Neuron (in vitro differentiated cells): ENCODE measurements around the gene WFDC5.

Experiments
- H2AFZ ChIP-seq: one replicate; pipeline ENCODE4 v1.6.1; 2013; ENCODE audit warnings: low read depth, mild to moderate bottlenecking, inconsistent platforms, low read length, moderate library complexity
- H3K27me3 ChIP-seq: one replicate; pipeline ENCODE4 v1.6.1; 2013; ENCODE audit warnings: low read length; ENCODE audit not compliant: insufficient read depth
- H3K36me3 ChIP-seq: one replicate; pipeline ENCODE4 v1.6.1; 2013; ENCODE audit warnings: low read length; ENCODE audit not compliant: insufficient read depth
- H3K4me1 ChIP-seq: one replicate; pipeline ENCODE4 v1.6.1; 2013; ENCODE audit warnings: low read length; ENCODE audit not compliant: insufficient read depth
- H3K4me3 ChIP-seq: 2 replicates; pipeline ENCODE4 v1.5.1; 2013; ENCODE audit warnings: mild to moderate bottlenecking, low read length, moderate library complexity
- H3K9me3 ChIP-seq: one replicate; pipeline ENCODE4 v1.6.1; 2013; ENCODE audit warnings: low read length

Gene WFDC5

DNA sequence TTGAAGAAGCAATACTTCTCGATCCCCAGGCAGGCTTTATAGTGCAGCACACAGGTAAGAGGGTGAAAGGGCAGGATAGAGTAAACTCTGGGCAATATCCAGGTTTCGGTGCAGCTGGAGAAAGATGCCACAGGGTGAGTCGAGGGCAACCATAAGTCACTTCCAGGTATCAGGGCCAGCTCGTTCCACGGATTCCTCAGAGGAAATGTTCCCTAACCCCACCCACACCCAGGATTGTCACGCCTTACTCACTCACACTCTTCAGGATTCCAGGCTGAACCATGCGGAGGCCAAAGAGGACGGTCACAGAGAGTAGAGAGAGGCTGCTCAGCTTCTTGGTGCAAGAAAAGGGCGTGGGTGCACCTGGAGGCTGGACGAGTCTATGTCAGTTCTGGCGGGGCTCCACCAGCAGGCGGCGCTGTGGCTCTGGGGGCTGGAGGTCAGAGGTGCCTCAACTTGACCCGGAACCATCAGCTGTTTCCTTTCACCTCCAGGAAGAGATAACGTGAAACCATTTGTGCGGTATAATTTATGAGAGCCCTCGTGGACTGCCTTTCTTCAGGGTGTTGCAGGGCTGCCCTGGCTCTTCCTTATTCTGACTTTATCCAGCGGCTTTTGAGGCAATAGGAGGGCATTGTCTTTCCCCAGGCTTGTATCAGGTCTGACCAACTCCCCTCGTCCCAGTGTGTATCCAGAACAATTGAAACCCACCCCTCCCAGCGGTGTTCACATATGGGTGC is 23.8 kb upstream of the WFDC5 start:
- no peaks in the 10 kb centered on the region for H3K4me1 ChIP-seq
- no peaks in the 10 kb centered on the region for H3K9me3 ChIP-seq
- no peaks in the 10 kb centered on the region for H3K36me3 ChIP-seq
- no peak overlapping the region for H3K4me3 ChIP-seq
- H2AFZ ChIP-seq = no peak overlapping the region
- H3K27me3 ChIP-seq = peaks cover 3% of the 10 kb centered on the region

DNA sequence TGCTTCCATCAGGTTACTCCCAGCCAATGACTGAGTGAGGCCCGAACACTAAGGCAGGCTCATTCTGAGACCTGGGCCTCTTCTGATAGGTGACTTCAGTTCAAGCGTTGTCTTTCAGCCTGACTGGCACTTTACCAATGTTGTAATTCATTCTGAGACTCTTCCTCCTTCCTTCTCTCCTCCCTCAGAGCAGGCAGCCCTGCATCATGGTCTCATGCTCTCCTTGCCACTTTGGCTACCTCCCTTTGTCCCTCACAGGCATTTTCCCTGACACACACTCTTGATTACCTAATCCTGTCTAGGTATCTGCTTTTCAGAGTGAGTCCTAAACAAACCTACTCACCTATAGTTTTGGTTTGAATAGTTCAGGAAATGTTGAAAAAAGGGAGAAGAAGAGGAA is 21.9 kb upstream of the WFDC5 start:
- H3K27me3 ChIP-seq = no peaks in the 10 kb centered on the region
- H3K4me3 ChIP-seq = no peak overlapping the region
- H3K36me3 ChIP-seq = no peaks in the 10 kb centered on the region
- H3K4me1 ChIP-seq = no peaks in the 10 kb centered on the region
- no peak overlapping the region for H2AFZ ChIP-seq
- H3K9me3 ChIP-seq = no peaks in the 10 kb centered on the region

DNA sequence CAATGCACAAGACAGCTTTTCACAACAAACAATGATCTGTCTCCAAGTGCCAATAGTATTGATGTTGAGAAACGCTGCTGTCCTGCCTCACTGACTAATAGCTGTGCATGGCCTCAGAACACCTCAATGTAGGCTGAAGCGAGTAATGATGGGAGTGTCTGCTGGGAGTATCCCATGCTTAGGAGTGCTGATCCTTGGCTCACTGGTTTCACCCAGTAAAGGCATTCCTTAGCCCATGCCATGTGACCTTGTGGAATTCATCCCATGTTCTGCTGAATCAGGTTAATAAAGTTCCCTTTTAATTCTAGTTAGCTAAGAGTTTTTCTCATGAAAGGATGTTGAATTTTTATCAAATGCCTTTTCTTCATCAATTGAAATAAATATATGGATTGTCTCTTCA is 13.1 kb upstream of the WFDC5 start:
- Histone ChIP-seq H3K36me3 (no peaks in the 10 kb centered on the region), H2AFZ (no peak overlapping the region), H3K4me3 (no peak overlapping the region), H3K4me1 (no peaks in the 10 kb centered on the region), H3K9me3 (no peaks in the 10 kb centered on the region), H3K27me3 (no peaks in the 10 kb centered on the region)

DNA sequence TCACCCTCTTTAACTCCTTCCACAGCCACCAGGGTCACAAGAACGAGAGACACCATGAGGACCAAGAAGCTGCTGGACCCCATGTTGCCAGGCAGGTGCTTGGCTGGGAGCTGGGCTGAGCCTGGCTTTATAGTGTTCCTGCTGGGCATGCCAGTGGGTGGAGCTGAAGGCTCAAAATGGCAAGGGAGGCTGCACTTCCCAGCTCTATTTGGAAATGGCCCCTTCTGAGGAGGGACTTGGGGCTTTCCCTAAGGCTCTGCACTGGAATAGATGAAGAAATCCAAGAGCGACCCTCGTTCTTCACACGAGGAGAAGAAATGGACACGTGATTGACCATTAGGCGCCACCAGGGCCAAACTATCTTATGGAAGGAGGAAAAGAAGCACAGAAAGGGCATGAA is 9.4 kb upstream of the WFDC5 start, which contains the start of gene WFDC12:
TSS of gene WFDC12 (minus strand) at position 101 of the 400 bp plus-strand sequence. CDS start at position 83, 18 bp downstream.
- H3K4me1 ChIP-seq = no peaks in the 10 kb centered on the region

DNA sequence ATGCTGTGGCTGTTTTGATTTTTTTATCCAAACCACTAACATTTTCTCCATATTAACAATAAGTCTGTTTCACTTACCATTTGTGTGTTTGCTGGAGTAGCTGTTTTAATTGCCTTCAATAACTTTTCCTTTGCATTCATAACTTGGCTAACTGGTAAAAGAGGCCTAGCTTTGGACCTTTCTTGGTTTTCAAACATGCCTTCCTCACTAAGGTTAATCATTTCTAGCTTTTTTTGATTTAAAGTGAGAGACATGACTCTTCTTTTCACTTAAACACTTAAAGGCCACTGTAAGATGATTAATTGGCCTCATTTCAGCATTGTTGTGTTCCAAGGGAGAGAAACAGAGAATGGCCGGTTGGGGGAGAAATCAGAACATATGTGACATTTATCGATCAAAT is 6.4 kb upstream of the WFDC5 start:
- no peak overlapping the region for H3K4me3 ChIP-seq
- no peak overlapping the region for H2AFZ ChIP-seq
- H3K36me3 ChIP-seq = no peaks in the 10 kb centered on the region
- H3K9me3 ChIP-seq = no peaks in the 10 kb centered on the region
- H3K4me1 ChIP-seq = no peaks in the 10 kb centered on the region
- peaks cover 2% of the 10 kb centered on the region for H3K27me3 ChIP-seq

More for the DNA sequence above, 9.4 kb upstream of the WFDC5 start, which contains the start of gene WFDC12:
- peaks cover 2% of the 10 kb centered on the region for H3K27me3 ChIP-seq
- H3K36me3 ChIP-seq = no peaks in the 10 kb centered on the region
- no peak within 1 kb of the TSS for H3K4me3 ChIP-seq
- H3K9me3 ChIP-seq = no peaks in the 10 kb centered on the region
- H2AFZ ChIP-seq = no peak within 1 kb of the TSS

DNA sequence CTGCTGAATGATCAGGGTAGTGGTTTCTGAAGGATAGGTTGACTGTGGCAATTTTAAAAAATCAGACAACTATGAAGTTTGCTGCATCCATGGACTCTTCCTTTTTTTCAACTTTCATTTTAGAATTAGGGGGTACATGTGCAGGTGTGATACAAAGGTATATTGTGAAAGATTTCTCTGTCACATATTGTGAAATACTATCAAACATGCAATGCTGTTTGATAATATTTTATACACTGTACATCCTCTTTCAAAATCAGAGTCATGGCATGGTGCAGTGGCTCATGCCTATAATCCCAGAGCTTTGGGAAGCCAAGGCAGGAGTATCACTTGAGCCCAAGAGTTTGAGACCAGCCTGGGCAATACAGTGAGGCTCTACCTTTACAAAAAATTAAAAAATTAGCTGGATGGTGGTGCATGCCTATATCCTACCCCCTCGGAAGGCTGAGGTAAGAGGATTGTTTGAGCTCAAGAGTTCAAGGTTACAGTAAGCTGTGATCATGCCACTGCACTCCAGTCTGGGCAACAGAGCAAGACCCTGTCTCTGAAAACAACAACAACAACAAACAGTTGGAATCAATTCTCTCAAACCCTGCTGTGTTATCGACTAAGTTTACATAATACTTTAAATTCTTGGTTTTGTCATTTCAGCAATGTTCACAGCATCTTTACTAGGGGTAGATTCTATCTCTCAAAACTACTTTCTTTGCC is 4.7 kb upstream of the WFDC5 start:
- Histone ChIP-seq H3K36me3 (no peaks in the 10 kb centered on the region), H2AFZ (no peak overlapping the region), H3K4me3 (no peak overlapping the region), H3K27me3 (peaks cover 7% of the 10 kb centered on the region), H3K4me1 (no peaks in the 10 kb centered on the region), H3K9me3 (no peaks in the 10 kb centered on the region)

DNA sequence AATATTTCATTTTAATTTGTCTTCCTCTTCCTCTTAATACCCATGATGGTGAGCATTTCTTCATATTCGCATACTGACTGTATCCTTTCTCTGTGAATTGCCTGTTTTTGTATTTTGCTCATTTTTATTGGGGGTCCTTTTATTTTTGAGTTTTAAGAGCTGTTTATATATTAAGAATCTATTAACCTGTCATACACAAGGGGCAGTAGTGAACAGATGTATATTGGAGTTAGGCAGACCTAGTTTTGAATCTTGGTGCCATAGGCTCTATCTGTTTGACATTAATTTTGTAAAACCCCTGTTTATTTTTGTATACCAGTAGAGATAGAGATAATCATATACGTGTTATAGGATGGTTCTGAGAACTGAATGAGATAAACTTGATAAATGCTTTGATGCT is 3.1 kb upstream of the WFDC5 start:
- H2AFZ ChIP-seq = no peak overlapping the region

DNA sequence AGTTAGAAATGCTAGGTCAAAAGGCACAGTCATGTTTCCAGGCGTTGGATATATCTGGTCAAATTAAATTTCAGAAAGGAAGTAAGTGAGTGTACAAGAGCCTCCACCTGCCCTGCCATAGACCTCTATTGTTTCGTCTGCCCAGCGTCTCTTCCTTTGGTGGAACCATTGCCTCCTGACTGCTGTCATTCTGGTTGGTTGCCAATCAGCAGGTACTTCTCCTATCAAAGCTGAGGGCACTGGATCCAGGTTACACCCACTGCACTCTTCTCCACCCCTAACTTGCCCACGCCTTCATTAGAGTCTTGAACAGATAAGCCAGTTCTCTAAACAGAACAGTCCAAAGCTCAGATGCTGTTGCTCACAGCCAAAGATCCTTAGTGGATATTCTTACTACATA is 2.6 kb upstream of the WFDC5 start:
- Histone ChIP-seq H3K4me1 (no peaks in the 10 kb centered on the region), H3K27me3 (peaks cover 7% of the 10 kb centered on the region), H3K9me3 (no peaks in the 10 kb centered on the region), H3K36me3 (no peaks in the 10 kb centered on the region), H3K4me3 (no peak overlapping the region), H2AFZ (no peak overlapping the region)

More for the DNA sequence above, 3.1 kb upstream of the WFDC5 start:
- H3K36me3 ChIP-seq = no peaks in the 10 kb centered on the region
- no peak overlapping the region for H3K4me3 ChIP-seq
- no peaks in the 10 kb centered on the region for H3K9me3 ChIP-seq
- H3K4me1 ChIP-seq = no peaks in the 10 kb centered on the region
- H3K27me3 ChIP-seq = peaks cover 7% of the 10 kb centered on the region

DNA sequence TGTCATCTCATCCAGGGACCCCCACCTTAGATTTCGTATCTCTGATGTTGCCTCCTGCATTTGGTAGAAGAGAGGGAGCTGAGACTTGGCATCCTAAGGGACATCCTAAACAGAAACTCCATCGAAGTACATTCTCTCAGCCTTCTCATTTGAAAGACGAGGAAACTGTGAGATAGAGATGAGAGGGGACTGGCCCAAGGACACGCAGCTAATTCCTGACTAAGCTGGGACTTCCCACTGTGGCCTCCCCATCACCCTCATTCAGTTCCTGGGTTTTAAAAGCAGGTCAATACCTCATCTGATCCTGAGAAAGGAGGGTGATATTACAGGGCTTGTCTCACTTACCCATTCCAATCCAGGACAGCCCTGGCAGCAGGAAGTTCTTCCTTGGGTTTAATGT is 855 bp upstream of the WFDC5 start:
- H3K4me1 ChIP-seq = no peaks in the 10 kb centered on the region
- no peak overlapping the region for H2AFZ ChIP-seq

DNA sequence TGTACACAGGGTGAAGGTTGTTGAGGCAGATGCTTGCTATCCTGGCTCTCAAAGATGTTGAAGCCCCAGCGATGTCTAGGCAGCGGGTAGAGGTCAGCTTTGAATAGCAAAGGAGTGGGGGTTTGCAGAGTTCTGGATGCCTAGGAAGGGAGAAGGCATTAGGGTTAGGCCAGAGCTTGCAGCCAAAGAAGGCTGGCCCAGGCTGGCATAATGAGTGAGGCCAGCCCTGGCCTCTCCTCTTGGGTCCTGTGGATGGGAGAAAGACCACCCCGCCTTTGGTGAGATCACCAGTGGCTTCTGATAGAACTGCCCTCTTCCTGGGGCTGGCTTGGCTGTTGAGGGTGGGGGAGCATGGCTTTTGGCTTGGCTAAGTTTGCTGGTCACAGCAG is 406 bp upstream of the WFDC5 start:
- Histone ChIP-seq H2AFZ (no peak overlapping the region), H3K9me3 (no peaks in the 10 kb centered on the region), H3K36me3 (no peaks in the 10 kb centered on the region), H3K4me3 (no peak overlapping the region), H3K4me1 (no peaks in the 10 kb centered on the region), H3K27me3 (peaks cover 7% of the 10 kb centered on the region)

More for the DNA sequence above, 855 bp upstream of the WFDC5 start:
- Histone ChIP-seq H3K4me3 (no peak overlapping the region), H3K27me3 (peaks cover 5% of the 10 kb centered on the region), H3K9me3 (no peaks in the 10 kb centered on the region), H3K36me3 (no peaks in the 10 kb centered on the region)

DNA sequence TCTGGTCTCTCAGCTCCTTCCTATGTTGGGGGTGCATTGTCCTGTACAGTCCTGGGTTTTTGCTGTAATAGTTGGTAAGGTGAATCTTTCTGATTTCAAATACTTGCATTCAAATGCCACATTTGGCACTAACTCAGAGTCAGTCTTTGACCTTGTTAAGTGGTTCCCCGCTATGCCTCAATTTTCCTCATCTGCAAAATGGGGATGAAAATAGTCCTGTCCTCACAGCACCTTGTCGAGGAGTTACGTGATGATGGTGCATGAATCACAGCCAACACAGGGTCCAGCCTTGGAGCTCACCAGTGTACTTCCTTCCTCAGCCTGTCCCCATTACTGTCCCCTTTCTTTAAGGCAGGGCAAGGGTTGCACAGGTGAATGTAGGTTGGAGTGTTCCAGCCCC is 1.1 kb downstream of the WFDC5 start:
- H3K27me3 ChIP-seq = peaks cover 13% of the 10 kb centered on the region
- H3K4me1 ChIP-seq = no peaks in the 10 kb centered on the region
- no peaks in the 10 kb centered on the region for H3K36me3 ChIP-seq
- H2AFZ ChIP-seq = no peak overlapping the region
- no peaks in the 10 kb centered on the region for H3K9me3 ChIP-seq
- H3K4me3 ChIP-seq = no peak overlapping the region

DNA sequence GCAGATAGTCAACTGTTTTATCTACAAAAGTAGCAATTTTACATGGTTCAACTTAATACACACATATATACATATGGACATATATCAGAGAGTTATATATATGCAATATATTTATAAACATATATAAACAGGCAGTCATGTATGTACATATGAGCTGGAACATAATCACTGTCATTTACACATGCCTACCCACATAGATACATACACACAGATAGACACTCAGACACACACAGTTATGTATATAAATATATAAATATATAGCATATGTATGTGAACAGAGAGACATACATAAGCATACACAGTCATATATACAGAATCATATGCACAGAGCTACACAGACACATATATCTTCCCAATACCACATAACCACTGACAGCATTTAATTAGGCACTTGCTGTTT is 2.2 kb downstream of the WFDC5 start:
- no peak overlapping the region for H2AFZ ChIP-seq
- H3K9me3 ChIP-seq = no peaks in the 10 kb centered on the region
- no peaks in the 10 kb centered on the region for H3K36me3 ChIP-seq
- H3K27me3 ChIP-seq = peaks cover 13% of the 10 kb centered on the region
- no peaks in the 10 kb centered on the region for H3K4me1 ChIP-seq
- H3K4me3 ChIP-seq = no peak overlapping the region

DNA sequence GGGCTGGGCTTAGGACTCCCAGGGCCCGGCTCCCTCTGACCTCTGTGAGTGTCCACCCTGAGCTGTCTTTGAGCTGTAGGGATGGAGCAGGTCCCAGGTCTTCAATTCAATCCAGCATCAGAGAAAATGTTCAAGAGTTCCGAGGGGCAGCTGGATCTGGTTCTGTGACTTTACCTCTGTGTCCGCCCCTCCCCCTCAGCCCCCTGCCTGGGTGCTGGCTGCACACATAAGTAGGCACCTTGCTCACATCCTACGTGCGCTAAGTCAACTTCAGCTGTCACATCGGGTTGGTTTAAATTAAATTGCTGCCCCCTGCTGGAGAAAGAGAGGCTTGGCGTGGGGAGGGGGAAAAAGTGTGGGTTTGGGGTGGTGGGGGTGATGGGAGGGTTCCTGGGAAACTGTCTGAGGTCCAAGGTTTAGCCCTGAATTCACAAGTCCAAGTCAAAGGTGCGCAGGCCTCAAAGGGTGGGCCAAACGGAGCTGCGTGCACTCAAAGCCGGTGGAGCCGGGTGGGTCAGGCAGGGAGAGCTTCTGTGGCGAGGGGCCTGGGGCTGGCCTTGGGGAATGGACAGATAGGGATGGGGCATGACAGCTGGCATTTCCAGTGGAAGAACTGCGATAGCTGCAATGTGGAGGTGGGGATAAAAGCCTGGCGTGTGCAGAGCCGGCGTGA is 3.0 kb downstream of the WFDC5 start:
- Histone ChIP-seq H3K4me3 (no peak overlapping the region), H3K36me3 (no peaks in the 10 kb centered on the region), H3K4me1 (no peaks in the 10 kb centered on the region), H3K9me3 (no peaks in the 10 kb centered on the region), H2AFZ (no peak overlapping the region), H3K27me3 (peaks cover 13% of the 10 kb centered on the region)
